ENCODE measurements around the gene SFT2D1.
A peak's percentile ranks its signal among the peaks of the same experiment; 100 is the strongest.
"Not testable (repeated sequence)": the region's sequence is repeated elsewhere in the genome, so short reads cannot be mapped to it uniquely, and the experiment has no call there.

The SFT2D1 gene

DNA sequence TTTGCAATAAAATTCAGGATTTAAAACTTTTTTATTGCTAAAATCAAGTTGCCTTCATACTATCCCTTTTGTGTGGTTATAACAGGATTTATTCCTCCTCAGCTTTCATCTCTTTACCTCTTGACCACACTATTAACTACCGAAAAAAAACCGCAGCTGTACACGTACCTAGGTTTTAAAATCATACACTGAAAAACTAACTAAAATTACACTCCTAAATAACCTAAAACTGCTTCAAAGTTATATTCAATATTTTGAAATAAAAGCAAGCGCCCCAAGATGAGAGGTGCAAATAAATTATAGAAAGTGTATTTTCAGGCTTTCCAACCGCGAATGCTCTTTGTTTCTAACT is 39.0 kb upstream of the SFT2D1 start:
- Histone ChIP-seq H3K9me3 (ENCODE audit: control insufficient read depth, low read length) (no peaks in the 10 kb centered on the region), H3K4me1 (ENCODE audit: control insufficient read depth, insufficient read depth, low read length) (peaks cover 17% of the 10 kb centered on the region), H3K36me3 (ENCODE audit: control insufficient read depth, insufficient read depth, low read length, severe bottlenecking) (no peaks in the 10 kb centered on the region), H3K27me3 (replicated peaks; ENCODE audit: control insufficient read depth, insufficient read depth, low read length) (no peaks in the 10 kb centered on the region), H3K9ac (ENCODE audit: low read length) (peak overlapping the region; percentile 87), H3K4me3 (ENCODE audit: low read length) (peak overlapping the region; percentile 94)
- DNase-seq (ENCODE audit: low read depth): no peak

- no peak overlapping the region for H3K9ac ChIP-seq (ENCODE audit: low read length)
- no peaks in the 10 kb centered on the region for H3K36me3 ChIP-seq (ENCODE audit: control insufficient read depth, insufficient read depth, low read length, severe bottlenecking)
- H3K9me3 ChIP-seq (ENCODE audit: control insufficient read depth, low read length): no peaks in the 10 kb centered on the region
- H3K4me1 ChIP-seq (ENCODE audit: control insufficient read depth, insufficient read depth, low read length): peaks cover 12% of the 10 kb centered on the region
- H3K4me3 ChIP-seq (ENCODE audit: low read length): no peak overlapping the region
- no peaks in the 10 kb centered on the region for H3K27me3 ChIP-seq (replicated peaks; ENCODE audit: control insufficient read depth, insufficient read depth, low read length)
- no peak for DNase-seq (ENCODE audit: low read depth)
Measured at GRCh38 chr6:166379800-166380199, 37.5 kb upstream of the SFT2D1 start.

- Histone ChIP-seq H3K36me3 (ENCODE audit: control insufficient read depth, insufficient read depth, low read length, severe bottlenecking) (no peaks in the 10 kb centered on the region), H3K4me3 (ENCODE audit: low read length) (no peak overlapping the region), H3K4me1 (ENCODE audit: control insufficient read depth, insufficient read depth, low read length) (peaks cover 9% of the 10 kb centered on the region), H3K9ac (ENCODE audit: low read length) (no peak overlapping the region), H3K9me3 (ENCODE audit: control insufficient read depth, low read length) (no peaks in the 10 kb centered on the region), H3K27me3 (replicated peaks; ENCODE audit: control insufficient read depth, insufficient read depth, low read length) (no peaks in the 10 kb centered on the region)
- no peak for DNase-seq (ENCODE audit: low read depth)
Measured at GRCh38 chr6:166379103-166379586, 36.8 kb upstream of the SFT2D1 start.

GRCh38 chr6:166377721-166378120 is 35.4 kb upstream of the SFT2D1 start:
- H3K4me1 ChIP-seq (ENCODE audit: control insufficient read depth, insufficient read depth, low read length): peaks cover 8% of the 10 kb centered on the region
- no peaks in the 10 kb centered on the region for H3K27me3 ChIP-seq (replicated peaks; ENCODE audit: control insufficient read depth, insufficient read depth, low read length)
- no peak for DNase-seq (ENCODE audit: low read depth)
- H3K36me3 ChIP-seq (ENCODE audit: control insufficient read depth, insufficient read depth, low read length, severe bottlenecking): no peaks in the 10 kb centered on the region
- H3K4me3 ChIP-seq (ENCODE audit: low read length): no peak overlapping the region
- H3K9me3 ChIP-seq (ENCODE audit: control insufficient read depth, low read length): no peaks in the 10 kb centered on the region
- no peak overlapping the region for H3K9ac ChIP-seq (ENCODE audit: low read length)

DNA sequence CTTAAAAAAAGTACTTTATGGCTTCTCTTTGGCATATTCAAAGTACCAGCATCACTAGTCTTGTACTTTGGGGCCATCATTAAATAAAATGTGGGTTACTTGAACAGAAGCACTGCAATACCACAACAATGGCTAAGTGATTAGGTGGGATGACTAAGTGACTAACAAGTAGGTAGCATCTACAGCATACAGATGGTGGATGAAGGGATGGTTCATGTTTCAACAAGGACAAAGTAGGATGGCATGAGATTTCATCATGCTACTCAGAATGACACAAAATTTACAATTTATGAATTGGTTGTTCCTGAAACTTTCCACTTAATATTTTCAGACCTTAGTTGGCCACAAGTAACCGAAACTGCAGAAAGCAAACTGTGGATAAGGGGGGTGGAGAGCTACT is 32.7 kb upstream of the SFT2D1 start:
- Histone ChIP-seq H3K9me3 (ENCODE audit: control insufficient read depth, low read length) (no peaks in the 10 kb centered on the region), H3K36me3 (ENCODE audit: control insufficient read depth, insufficient read depth, low read length, severe bottlenecking) (peaks cover 5% of the 10 kb centered on the region), H3K27me3 (replicated peaks; ENCODE audit: control insufficient read depth, insufficient read depth, low read length) (no peaks in the 10 kb centered on the region), H3K4me3 (ENCODE audit: low read length) (no peak overlapping the region), H3K4me1 (ENCODE audit: control insufficient read depth, insufficient read depth, low read length) (peaks cover 6% of the 10 kb centered on the region), H3K9ac (ENCODE audit: low read length) (no peak overlapping the region)
- no peak for DNase-seq (ENCODE audit: low read depth)

DNA sequence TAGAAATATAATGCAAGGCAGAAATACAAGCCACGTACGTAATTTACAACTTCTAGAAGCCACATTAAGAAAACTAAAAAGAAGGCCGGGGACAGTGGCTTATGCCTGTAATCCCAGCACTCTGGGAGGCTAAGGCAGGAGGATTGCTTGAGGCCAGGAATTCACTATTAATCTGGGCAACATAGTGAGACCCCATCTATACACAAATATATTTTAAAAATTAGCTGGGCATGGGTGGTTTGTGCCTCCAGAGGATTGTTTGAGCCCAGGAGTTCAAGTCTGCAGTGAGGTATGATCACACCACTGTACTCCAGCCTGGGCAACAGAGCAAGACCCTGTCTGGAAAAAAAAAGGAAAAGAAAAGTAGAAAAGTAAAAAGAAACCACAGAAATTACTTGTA is 28.1 kb upstream of the SFT2D1 start:
- H3K36me3 ChIP-seq (ENCODE audit: control insufficient read depth, insufficient read depth, low read length, severe bottlenecking): peaks cover 33% of the 10 kb centered on the region
- H3K4me3 ChIP-seq (ENCODE audit: low read length): no peak overlapping the region
- DNase-seq (ENCODE audit: low read depth): no peak
- H3K27me3 ChIP-seq (replicated peaks; ENCODE audit: control insufficient read depth, insufficient read depth, low read length): no peaks in the 10 kb centered on the region
- no peaks in the 10 kb centered on the region for H3K9me3 ChIP-seq (ENCODE audit: control insufficient read depth, low read length)
- no peak overlapping the region for H3K9ac ChIP-seq (ENCODE audit: low read length)
- H3K4me1 ChIP-seq (ENCODE audit: control insufficient read depth, insufficient read depth, low read length): peaks cover 21% of the 10 kb centered on the region

DNA sequence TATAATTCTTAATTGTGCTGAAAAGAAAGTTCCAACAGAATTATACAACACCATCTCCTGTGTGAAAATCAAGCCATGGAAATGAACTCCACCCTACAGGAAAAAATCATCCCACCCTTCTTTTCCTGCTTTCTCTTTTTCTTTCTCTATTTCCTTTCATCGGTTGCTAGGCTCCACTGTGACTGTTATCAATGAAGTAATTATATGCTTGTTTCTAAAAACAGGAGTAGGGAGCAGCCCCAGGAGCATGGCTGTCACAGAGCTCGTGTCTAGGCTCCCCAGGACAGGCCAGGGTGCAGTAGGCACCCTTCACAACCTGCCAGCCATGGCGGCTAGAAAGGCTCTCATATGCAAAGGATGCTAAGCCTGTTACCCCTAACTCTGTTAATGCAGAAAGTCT is 27.4 kb upstream of the SFT2D1 start:
- Histone ChIP-seq H3K9me3 (ENCODE audit: control insufficient read depth, low read length) (no peaks in the 10 kb centered on the region), H3K36me3 (ENCODE audit: control insufficient read depth, insufficient read depth, low read length, severe bottlenecking) (peaks cover 35% of the 10 kb centered on the region), H3K27me3 (replicated peaks; ENCODE audit: control insufficient read depth, insufficient read depth, low read length) (no peaks in the 10 kb centered on the region), H3K4me3 (ENCODE audit: low read length) (no peak overlapping the region), H3K4me1 (ENCODE audit: control insufficient read depth, insufficient read depth, low read length) (peaks cover 27% of the 10 kb centered on the region), H3K9ac (ENCODE audit: low read length) (no peak overlapping the region)
- DNase-seq (ENCODE audit: low read depth): no peak

DNA sequence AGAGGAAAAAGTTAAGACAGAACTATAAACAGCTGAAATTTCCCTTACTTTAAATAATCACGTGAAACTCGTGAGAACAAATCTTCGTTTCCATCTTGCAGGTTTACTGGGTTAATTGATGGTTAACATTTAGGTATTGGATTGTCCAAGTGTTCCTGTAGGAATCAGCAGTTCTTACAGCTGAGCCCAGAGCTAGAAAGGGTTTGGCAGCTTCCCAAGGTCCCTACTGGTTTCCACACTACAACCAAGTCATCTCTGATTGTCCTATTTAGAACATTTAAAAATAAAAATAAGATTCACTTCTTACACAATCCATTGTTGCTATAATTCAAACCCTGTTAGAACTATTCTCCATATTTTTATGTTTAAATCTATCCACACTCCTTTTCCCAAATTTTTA is 24.6 kb upstream of the SFT2D1 start:
- Histone ChIP-seq H3K9me3 (ENCODE audit: control insufficient read depth, low read length) (no peaks in the 10 kb centered on the region), H3K4me1 (ENCODE audit: control insufficient read depth, insufficient read depth, low read length) (peaks cover 33% of the 10 kb centered on the region), H3K27me3 (replicated peaks; ENCODE audit: control insufficient read depth, insufficient read depth, low read length) (no peaks in the 10 kb centered on the region), H3K9ac (ENCODE audit: low read length) (no peak overlapping the region), H3K36me3 (ENCODE audit: control insufficient read depth, insufficient read depth, low read length, severe bottlenecking) (peaks cover 57% of the 10 kb centered on the region), H3K4me3 (ENCODE audit: low read length) (no peak overlapping the region)
- DNase-seq (ENCODE audit: low read depth): no peak

DNA sequence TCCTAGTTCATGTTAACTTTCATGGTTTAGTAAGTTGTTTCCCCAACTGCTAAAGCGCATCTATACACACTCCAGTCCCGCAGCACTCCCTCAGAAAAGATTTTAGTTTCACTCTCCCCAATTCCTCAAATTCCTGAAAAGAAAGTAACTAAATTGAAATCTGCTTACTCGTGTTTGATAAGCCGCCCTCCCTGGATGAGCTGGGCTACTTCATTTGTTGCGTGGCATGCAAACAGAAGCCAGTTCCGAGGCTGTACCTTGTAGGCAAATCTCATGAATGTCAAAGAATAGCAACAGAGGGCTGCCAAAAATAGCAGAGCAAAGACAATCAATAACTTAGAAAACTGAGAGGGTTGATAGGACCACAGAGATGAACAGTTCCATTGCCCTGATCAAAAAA is 23.5 kb upstream of the SFT2D1 start:
- Histone ChIP-seq H3K36me3 (ENCODE audit: control insufficient read depth, insufficient read depth, low read length, severe bottlenecking) (peaks cover 57% of the 10 kb centered on the region), H3K4me3 (ENCODE audit: low read length) (no peak overlapping the region), H3K9ac (ENCODE audit: low read length) (no peak overlapping the region), H3K4me1 (ENCODE audit: control insufficient read depth, insufficient read depth, low read length) (peaks cover 39% of the 10 kb centered on the region), H3K27me3 (replicated peaks; ENCODE audit: control insufficient read depth, insufficient read depth, low read length) (no peaks in the 10 kb centered on the region), H3K9me3 (ENCODE audit: control insufficient read depth, low read length) (no peaks in the 10 kb centered on the region)
- peak; percentile 35 for DNase-seq (ENCODE audit: low read depth)

DNA sequence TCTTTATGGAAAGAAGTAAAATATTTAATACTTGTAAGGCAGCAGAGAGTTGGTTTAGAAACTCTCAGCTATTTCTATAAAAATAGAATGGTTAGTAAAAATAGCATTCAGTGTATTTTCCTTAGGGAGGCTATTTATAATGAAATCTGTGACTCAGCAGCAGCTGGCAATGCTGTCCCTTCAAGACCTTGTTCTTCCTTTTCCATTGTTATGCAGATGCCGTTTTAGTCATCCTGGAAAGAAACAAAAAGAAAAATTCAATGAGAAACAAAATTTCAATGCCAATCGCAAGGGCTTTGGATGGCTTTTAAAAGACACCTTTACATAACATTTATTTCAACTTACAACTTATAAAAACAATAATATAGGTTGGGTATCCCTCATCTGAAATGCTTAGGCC is 22.9 kb upstream of the SFT2D1 start:
- Histone ChIP-seq H3K4me3 (ENCODE audit: low read length) (peak overlapping the region; percentile 43), H3K9me3 (ENCODE audit: control insufficient read depth, low read length) (no peaks in the 10 kb centered on the region), H3K27me3 (replicated peaks; ENCODE audit: control insufficient read depth, insufficient read depth, low read length) (no peaks in the 10 kb centered on the region), H3K36me3 (ENCODE audit: control insufficient read depth, insufficient read depth, low read length, severe bottlenecking) (peaks cover 54% of the 10 kb centered on the region), H3K9ac (ENCODE audit: low read length) (peak overlapping the region; percentile 64), H3K4me1 (ENCODE audit: control insufficient read depth, insufficient read depth, low read length) (peaks cover 45% of the 10 kb centered on the region)
- peak; percentile 72 for DNase-seq (ENCODE audit: low read depth)

DNA sequence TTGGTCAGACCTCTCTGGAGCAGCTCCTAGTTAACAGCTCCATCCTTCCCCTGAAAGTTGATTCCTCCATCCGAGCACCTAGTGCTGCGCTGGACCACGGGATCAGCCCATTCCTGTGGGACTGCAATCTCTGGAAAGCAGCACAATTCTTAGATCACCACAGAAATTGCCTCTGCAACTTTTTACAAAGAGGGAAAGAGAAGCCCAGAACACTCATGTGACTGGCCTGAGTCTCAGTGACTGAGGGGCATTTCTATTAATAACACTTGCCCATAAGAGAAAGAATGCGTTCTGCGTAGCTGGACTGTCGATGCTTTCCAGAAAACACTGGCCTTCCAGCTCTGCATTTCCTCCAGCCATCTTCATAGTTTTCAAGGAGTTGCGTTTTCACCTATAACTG is 22.1 kb upstream of the SFT2D1 start:
- no peak for DNase-seq (ENCODE audit: low read depth)

GRCh38 chr6:166362427-166362826 is 20.1 kb upstream of the SFT2D1 start:
- H3K9me3 ChIP-seq (ENCODE audit: control insufficient read depth, low read length); H3K9ac ChIP-seq (ENCODE audit: low read length); DNase-seq (ENCODE audit: low read depth); H3K27me3 ChIP-seq (replicated peaks; ENCODE audit: control insufficient read depth, insufficient read depth, low read length); H3K4me3 ChIP-seq (ENCODE audit: low read length): not testable (repeated sequence)
- H3K4me1 ChIP-seq (ENCODE audit: control insufficient read depth, insufficient read depth, low read length): peaks cover 48% of the 10 kb centered on the region
- H3K36me3 ChIP-seq (ENCODE audit: control insufficient read depth, insufficient read depth, low read length, severe bottlenecking): peaks cover 37% of the 10 kb centered on the region

More for the DNA sequence above, 22.1 kb upstream of the SFT2D1 start:
- Histone ChIP-seq H3K4me3 (ENCODE audit: low read length) (peak overlapping the region; percentile 43), H3K9ac (ENCODE audit: low read length) (peak overlapping the region; percentile 64), H3K4me1 (ENCODE audit: control insufficient read depth, insufficient read depth, low read length) (peaks cover 50% of the 10 kb centered on the region), H3K36me3 (ENCODE audit: control insufficient read depth, insufficient read depth, low read length, severe bottlenecking) (peaks cover 47% of the 10 kb centered on the region), H3K27me3 (replicated peaks; ENCODE audit: control insufficient read depth, insufficient read depth, low read length) (no peaks in the 10 kb centered on the region), H3K9me3 (ENCODE audit: control insufficient read depth, low read length) (no peaks in the 10 kb centered on the region)
